NCI-H2107 treated with DMSO at 0.1 percent for 48 hours (cell line): ENCODE measurements around the gene KHNYN.
"Not testable (repeated sequence)": the region's sequence is repeated elsewhere in the genome, so short reads cannot be mapped to it uniquely, and the experiment has no call there.

Experiments used
- DNase-seq: peaks from one replicate; lab custom pipeline; 2025; ENCODE audit not compliant: unreplicated experiment; lab: John Stamatoyannopoulos, UW

Gene KHNYN

GRCh38 chr14:24429395-24430142, at the start of gene KHNYN, which contains the start of gene CBLN3:
Gene KHNYN (plus strand): TSS chr14:24429954. CDS start chr14:24430731, 777 bp downstream.
Gene CBLN3 (minus strand): TSS chr14:24429668. CDS start chr14:24429054, 614 bp downstream.
- peak; percentile 78 for DNase-seq

DNA sequence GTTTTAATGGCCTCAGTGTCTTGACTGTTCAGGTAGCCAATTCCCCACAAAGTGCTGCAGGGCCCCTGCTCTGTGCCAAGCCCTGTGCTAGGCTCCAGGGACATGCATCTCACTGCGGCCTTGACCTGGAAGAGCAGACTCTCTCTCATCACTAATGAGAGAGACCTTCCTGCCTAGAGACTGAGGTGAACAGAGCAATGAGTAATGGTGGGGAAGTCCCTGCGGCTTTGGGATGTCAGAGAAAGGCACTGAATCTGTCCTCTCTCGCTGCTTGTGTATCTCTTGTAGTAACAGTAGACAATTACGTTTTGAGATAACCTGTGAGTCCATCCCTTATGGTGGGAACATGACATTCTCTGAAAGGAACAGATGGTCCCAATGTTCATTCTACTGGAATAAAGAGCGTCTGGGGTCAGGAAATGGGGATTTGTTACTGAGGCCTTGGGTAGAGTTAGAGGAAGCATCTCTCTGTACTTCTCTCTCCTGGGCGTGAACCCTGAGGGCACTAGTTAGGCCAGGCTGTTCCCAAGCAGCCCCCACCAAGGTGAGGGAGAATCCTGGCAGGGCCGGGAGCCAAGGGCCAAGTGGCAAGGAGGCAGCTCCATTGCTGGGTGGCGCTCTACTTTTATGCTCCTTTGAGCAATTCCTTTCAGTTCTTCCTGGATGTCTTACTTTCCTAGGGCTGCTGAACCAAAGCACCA, 48.2 kb upstream of the KHNYN start:
- no peak for DNase-seq

- DNase-seq = no peak
Observed at GRCh38 chr14:24382064-24382371, 47.7 kb upstream of the KHNYN start.

DNA sequence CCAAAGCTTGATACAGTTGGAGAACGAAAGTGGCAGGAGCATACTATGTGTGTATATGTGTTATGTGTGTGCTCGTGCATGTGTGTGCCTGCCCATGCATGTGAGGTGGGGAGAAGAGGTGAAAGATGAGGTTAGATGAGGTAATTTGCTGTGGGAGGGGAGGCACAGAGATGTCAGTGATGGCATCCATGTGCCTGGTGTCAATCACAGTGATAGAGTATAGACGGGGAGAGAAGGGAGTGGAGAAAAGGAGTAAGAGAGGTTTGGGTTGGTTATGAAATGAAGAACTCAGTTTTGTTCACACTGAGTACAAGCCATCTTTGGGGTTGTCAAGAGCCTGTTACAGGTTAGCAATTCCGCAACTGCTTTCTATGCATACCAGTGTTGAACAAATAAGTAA, 45.6 kb upstream of the KHNYN start:
- DNase-seq = no peak

DNA sequence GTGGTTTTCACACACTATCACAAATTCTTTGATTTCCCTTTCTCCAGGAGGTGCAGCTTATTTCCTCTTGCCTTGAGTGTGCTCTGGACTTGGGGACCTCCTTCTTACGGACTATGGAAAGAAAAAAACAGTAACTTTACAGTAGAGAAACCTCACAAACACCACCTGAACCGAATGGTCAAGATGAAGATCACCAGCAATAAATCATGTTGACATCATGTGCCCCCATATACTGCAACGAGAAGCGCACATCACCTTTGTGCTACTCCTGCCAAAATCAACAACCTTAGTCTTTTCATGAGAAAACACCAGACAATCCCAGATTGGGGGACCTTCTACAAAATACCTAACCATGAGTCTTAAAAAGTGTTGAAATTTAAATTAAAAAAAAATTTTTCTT, 44.2 kb upstream of the KHNYN start:
- DNase-seq = no peak

DNA sequence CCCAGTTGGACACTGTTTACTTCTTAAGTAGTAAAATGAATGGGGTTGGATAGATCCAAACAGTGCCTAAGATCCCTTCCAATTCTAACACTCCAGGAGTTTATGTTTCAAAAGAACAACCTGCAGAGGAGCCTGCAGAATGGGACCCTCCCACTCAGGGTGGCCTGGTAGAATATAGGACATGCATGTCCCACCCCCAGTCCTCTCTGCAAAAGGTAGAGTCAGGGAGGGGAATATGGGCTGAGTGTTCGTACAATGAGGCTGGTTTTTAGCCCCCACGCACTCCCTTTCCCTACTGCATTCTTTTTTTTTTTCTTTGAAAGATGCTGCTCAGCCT, 42.8 kb upstream of the KHNYN start:
- DNase-seq = no peak

DNA sequence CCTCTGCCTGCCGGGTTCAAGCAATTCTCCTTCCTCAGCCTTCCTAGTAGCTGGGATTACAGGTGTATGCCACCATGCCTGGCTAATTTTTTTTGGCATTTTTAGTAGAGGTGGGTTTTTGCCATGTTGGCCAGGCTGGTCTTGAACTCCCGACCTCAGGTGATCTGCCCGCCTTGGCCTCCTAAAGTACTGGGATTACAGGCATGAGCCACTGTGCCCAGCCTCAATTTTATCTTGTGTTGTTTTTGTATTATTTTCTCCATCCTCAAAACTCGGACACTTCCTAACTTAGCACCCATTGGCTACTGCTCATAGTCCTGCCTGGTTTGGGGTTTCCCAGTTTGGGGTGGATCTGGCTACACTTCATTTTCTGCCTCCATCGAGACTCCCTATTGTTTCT, 42.2 kb upstream of the KHNYN start:
- DNase-seq = not testable (repeated sequence)

DNA sequence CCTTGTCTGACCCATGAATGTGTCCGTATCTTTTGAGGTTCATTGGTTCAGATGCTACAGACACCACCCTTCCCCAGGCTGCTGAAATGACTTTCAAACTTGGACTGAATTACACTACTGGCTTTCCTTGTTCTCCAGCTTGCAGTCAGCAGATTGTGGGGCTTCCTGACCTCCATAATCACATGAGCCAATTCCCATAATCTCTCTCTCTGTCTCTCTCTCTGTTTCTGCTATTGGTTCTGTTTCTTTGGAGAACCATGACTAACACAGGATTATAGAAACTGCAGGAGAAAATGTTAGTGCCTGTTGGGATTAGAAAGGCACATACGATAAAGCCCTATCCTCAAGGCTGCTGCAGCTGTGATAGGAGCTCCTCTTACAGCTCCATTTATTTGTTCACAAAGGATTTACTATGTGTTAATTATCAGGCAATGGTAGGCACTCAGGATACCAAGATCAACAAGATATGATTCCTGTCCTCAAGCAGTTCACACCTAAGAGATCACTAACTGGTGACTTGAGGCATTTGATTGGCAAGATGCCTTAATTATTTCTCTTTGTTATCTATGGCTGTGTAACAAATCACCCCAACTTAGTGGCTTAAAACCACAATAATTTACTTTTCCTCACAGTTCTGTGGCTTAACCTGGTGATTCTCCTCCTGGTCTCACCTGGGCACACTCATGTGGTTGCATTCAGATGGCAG, 41.1 kb upstream of the KHNYN start:
- no peak for DNase-seq

DNA sequence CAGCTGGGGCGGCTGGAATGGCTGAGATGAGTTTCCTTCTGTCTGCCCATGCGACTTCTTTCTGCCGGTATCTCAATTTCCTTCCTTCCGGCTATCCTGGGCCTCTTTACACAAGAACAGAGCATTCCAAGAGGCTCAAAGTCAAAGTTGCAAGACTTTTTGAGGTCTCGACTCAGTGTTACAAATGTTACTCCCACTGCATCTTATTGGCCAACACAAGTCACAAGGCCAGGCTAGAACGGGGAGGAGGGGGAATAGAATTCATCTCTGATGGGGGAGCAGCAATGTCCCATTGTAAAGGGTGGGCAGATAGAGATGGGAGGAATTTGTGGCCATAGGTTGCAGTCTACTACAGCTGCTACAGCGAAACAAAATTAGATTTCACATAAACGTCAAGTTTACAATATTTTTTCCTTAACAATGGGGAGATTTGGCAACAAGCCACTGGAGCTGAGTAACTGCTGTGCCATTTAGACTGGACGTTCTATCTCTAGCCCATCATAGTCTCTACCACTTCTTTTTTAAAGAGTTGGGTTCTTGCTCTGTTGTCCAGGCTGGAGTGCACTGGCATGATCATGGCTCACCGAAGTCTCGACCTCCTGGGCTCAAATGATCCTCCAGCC, 40.4 kb upstream of the KHNYN start:
- DNase-seq = no peak

- DNase-seq = no peak
Observed at GRCh38 chr14:24390701-24391468, 38.9 kb upstream of the KHNYN start.

DNA sequence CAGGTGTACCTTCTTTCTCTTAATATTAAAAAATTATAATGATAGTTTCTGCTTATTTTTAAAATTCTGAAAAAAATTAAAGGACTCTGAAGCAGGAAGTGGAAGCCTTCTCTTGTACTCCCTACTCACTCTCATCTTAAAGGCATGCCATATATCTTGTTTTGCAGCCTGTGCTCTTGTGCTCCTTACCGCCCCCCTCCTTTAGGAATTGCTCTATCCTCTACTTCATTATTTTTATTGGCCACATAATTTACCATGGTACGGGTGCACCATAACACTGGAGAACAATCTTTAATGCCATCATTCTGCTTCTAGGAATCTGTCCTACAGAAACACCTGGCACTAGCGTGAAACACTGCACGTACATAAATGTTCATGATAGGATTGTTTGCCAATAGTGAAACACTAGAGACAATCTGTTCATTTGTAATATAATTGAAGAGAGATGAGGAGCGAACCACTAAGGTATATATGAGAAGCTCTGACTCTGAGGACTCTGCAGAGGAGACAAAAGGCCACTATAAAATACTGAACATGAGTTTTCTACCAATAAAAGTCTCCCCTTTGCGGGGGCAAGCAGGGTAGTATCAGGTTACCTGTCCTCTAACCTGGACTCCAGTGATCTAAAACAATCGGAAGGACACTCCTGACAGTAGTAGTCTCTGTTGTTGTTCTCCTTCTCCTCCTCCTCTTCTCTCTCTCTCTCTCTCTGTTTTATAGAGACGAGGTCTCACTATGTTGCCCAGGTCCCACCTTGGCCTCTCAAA, 37.2 kb upstream of the KHNYN start:
- peak; percentile 58 for DNase-seq

- no peak for DNase-seq
Observed at GRCh38 chr14:24394275-24394674, 35.5 kb upstream of the KHNYN start.

- no peak for DNase-seq
Observed at GRCh38 chr14:24395609-24396582, 33.9 kb upstream of the KHNYN start.

DNA sequence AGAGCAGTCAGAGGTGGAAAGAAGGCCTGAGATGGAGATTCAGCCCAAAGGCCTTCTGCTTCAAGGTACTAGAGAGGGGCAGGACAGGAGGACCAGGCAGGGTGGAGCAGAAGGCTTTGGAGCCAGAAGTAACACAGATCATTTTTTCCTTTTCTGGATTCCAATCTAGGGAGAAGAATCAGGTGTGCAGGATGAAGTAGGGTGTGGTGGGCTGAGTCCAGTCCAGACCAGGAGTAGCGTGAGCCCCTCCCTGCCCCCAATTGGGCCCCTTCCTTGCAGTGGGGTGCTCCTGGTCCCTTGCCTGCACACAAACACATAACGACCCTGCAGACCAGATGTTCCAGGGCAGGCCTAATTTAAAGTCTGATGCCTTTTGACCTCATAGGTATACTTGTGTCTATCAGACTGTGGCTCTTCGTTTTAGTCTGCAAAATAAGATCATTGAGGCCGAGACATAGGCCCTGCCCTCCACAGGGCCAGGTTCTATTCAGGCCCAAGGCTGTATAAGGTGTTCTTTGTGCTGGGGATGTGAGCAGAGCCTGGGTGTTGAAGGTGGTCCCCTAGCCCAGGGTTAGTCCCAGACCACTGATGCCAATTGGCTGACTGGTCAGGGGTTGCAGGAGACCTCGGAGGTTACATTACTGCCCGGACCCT, 32.0 kb upstream of the KHNYN start:
- no peak for DNase-seq

GRCh38 chr14:24398293-24398652, 31.5 kb upstream of the KHNYN start:
- DNase-seq = no peak

GRCh38 chr14:24398653-24399446, 30.9 kb upstream of the KHNYN start, which contains the start of gene NYNRIN:
Gene NYNRIN (plus strand): TSS chr14:24399003. CDS start chr14:24399247, 244 bp downstream.
- no peak for DNase-seq

- DNase-seq = no peak
Observed at GRCh38 chr14:24399447-24399822, 30.3 kb upstream of the KHNYN start.
